Myocyte (in vitro differentiated cells): ENCODE results near the gene LIPH. TPM values are rescaled to one million over a fixed set of nuclear protein-coding genes. Genes with fewer than 3 reads are reported as not detected.
"Not testable (repeated sequence)": the region's sequence is repeated elsewhere in the genome, so short reads cannot be mapped to it uniquely, and the experiment has no call there.

Source experiments
- DNase-seq: peaks from one replicate; pipeline ENCODE4 v3.0.0-alpha.2; 2012; ENCODE audit warnings: low read depth
- polyA plus RNA-seq: library from polyadenylated mRNA; unstranded; fragments of >200 nt; gene quantifications from one replicate; pipeline ENCODE4 v1.2.1, GENCODE V29; 2012; ENCODE audit warnings: missing spikeins
- total RNA-seq: library from RNA; depleted of rRNA; stranded (reverse); fragments of >200 nt; gene quantifications from 2 replicates; pipeline ENCODE4 v1.2.3, GENCODE V29; 2014

The LIPH gene
- total RNA-seq, result not detected in 2 replicates
- 0.11 TPM for polyA plus RNA-seq

DNA sequence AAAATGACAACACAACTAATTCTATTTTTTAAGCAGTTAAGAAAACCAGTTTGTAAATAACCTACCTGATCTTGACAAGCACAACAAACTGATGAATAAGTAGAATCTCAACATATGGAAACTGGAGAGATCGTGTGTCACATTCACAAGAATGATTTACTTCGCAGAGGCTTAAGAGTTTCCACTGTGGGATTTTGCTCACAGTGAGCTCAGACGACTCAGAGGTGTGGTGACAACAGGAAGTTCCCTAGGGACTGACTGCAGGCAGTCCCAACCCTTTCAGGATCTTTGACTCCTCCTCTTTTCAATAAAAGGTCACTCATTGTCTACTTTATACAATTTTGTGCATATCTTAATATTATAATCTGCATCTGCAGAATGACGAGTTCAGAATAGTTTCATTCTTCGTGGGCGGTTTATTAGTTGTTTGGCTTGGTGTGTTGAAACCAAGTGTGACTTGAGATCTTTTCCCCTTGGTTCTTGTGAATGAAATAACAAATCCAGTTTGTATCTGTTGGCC, at the start of gene LIPH:
LIPH (minus strand) TSS at position 231 of the 520 bp plus-strand sequence; CDS start at position 114, 117 bp downstream.
- DNase-seq, result peak; percentile 30

DNA sequence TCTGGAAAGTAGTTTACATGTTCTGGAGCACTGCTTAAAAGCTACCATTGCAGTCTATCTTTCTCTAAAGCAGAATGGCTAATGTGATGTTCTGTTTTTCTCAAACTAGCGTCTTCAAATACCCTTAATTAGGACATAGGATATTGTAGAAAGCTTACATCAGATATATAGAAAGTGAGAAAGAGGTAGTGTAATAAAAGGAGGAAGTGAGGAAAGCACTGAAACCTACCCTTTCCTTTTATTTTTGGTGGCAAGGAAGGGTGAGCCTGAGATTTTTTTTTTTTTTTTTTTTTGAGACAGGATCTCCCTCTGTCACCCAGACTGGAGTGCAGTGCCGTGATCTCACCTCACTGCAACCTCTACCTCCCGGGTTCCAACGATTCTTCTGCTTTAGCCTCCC, 43.1 kb upstream of the LIPH start:
- no peak for DNase-seq

DNA sequence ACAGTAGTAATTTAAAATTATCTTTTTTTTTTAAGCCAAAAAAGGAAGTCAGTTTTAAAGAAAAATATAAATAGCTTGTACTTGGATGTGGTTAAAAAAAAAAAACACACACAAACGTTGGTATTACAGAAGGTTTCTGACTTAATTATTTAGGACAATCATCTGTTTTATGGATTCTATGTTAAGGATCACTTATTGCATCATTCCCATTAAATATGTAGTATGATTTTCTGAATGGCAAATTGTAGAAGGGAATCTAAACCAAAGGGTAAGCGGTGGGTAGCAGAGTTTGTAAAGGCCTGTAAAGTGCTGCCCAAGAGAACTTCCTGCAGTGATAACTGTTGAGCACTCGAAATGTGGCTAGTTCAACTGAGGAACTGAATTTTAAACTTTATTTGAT, 41.7 kb upstream of the LIPH start:
- no peak for DNase-seq

DNA sequence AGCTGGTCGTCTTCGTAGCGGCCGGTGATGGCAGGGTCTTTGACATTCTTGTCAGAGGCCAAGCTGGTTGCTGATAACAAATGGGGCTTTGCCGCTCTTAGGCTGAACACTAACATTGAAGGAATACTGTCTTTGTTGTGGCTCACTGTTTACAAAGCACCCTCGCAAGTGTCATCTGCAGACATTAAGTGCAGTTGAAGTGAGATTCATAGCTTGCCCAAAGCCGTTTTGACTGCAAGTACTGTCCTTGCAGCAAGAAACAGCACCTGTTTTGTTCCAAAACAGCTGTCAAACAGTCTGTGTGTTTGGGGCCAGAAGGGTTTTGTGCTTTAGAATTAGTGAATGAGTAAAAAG, 34.3 kb upstream of the LIPH start:
- peak; percentile 45 for DNase-seq

DNA sequence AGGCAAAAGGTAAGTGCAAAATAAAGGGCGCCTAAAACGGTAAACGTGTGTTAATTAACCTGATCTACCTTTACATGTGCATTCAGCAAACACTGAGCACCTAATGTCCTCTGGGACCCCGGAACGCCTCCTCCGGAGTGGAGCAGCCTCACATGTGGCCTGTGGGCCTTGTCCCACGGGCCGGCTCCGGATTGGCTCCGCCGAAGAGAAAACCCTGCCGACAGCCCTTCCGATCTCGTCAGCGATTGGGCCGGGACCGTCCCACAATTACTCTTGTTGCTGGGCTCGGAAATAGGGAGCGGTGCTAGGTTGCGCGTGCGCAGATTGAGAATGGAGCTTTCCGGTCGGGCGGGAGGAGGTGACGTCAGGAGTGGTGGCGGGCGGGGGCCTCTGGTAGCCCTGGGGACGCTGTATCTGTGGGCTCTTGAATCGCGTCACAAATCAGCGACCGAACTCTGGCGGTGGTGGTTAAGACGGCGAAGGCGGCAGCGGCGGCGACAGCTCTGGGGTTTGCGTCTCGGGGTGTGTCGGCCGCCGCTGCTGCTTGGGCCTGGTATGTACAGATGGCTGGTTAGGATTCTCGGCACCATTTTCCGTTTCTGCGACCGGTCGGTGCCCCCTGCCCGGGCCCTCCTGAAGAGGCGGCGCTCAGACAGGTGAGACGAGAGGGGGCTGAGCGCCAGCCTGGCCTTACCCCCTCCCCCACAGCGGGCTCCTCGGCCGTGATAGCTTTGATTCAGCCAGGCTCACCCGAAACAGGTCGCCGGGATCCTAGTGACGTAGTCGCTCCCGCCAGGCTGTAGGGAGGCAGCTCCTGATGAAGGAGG, 33.7 kb upstream of the LIPH start, which contains the start of gene SENP2:
SENP2 (plus strand) TSS at position 437 of the 827 bp plus-strand sequence; CDS start at position 556, 119 bp downstream.
- peak; percentile 100 for DNase-seq

DNA sequence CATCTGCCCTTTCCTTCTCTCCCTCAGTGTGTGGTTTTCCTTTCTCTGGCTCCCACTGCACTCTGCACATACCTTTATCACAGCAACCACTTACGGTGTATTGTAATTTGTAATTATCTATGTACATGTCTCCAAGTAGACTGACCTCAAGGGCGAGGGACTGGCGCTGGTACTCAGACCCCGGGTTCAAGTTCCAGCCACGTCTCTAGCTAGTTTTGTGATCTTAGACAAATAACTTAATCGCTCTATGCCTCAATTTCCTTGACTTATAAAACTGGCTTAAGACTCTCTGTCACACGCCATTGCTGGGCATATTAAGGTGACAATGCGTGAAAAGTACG, 33.1 kb upstream of the LIPH start:
- DNase-seq, result no peak

DNA sequence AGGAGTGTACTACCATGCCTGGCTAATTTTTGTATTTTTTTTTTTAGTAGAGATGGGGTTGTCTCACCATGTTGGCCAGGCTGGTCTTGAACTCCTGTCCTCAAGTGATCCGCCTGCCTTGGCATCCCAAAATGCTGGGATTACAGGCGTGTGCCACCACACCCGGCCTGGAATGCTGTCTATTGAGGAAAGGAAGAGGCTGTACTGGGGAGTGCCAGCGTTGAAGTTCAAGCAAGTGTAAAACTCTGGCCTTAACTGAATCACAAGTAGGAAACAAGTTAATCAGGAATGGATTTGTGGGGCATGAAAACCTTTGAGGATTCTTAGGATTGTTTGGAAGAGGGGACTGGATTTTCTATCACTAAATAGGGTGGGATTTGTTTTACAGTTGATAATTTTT, 32.3 kb upstream of the LIPH start:
- DNase-seq, result no peak

DNA sequence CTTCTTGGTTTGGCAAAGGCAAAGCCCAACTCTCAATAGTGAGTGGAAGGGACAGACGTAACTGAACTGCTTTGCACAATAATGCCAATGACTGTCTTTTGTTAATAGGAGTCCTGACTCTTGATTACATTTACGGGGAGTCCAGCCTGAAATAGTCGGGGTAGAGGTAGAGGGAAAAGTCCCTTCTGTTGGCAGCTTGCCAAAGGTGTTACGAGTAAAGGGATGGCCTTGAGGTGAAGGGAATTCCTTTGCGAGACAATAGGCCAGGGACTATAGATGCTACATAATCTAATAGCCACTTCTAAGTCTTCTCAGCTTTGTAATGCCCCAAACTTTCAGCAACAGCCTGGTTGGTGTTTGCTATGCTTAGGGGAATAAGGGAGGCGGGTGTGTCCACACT, 31.5 kb upstream of the LIPH start:
- no peak for DNase-seq

DNA sequence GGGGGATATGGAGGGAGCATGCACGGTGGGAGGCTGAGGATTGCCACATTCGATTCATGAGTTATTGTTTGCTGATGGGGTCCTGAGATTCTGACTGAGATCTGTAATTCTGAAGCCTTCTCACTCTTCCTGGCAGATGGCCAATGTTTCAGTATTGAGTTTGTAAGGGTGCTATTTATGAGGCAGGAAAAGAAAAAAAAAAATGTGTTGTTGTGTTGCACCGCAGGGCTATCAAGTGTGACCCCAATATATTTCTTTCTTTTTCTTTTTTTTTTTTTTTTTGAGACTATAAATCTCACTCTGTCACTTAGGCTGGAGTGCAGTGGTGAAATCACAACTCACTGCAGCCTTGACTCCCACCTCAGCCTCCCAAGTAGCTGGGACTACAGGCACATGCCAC, 30.5 kb upstream of the LIPH start:
- no peak for DNase-seq

DNA sequence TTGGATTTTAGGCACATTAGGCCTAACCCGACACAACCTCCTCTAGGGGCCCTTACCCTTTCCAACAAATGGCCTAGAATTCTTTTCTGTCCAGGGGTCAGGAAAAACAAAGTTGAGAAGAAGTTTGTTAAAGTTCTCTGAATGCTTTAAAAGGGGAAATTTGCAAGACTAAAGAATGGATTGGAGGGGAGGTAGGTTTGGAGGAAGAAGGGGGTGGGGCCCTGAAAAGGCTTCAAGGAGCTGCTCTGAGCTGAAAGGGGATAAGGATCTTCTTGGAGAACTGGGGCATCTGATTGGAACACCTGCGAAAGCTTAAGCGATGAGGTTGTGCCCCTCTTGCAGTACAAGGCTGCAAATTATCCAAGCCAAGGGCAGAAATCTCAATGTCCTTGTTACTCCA, 29.8 kb upstream of the LIPH start:
- DNase-seq, result no peak

DNA sequence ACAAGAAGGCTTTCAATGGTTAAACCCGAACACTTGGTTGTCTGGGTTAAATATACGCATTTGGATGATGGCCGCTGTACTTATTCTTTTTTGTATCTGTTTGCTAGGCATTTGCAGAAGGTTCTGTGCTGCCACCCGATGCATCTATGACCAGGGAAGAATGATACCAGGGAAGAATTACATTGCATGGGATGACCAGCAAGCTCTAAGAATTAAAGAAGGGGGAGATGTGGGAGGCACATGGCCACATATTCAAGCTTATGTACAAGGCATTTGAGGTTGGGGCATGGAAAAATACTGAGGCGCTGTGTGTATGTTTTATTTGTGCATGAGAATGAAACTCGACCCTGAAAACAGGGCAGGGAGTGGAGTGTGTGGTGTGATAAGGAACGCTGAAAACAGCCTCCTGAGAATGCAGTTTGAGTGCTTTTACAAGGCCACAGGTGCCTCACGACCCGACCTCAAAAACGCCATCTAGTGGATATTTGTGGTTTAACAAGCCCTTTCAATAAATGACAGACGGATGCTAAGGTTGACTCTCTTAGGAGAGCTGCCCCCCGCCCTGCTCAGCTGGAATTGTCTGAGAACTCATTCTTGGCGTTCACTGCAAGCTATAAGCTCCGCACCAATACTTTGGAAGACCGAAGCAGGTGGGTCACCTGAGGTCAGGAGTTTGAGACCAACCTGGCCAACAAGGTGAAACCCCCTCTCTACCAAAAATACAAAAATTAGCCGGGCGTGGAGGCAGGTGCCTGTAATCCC, 22.9 kb upstream of the LIPH start:
- peak; percentile 84 for DNase-seq

DNA sequence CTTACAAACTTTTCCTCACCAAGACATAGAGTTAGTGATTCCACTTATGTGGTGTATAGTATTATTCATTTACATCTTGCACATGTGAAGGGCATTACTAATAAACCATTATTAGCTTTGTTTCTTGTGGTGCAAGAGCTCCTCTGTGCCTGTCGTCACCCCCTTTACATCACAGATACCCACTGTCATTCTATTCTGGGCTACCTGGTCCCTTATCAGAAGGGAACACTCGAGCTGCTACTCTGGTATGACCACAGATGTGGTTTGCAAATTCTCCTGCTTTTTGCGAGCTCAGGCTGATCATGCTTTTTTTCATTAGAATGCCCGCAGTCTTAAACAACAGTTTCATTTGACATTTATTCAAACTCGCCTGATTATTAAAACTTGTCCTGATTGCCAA, 19.8 kb upstream of the LIPH start:
- DNase-seq, result no peak

DNA sequence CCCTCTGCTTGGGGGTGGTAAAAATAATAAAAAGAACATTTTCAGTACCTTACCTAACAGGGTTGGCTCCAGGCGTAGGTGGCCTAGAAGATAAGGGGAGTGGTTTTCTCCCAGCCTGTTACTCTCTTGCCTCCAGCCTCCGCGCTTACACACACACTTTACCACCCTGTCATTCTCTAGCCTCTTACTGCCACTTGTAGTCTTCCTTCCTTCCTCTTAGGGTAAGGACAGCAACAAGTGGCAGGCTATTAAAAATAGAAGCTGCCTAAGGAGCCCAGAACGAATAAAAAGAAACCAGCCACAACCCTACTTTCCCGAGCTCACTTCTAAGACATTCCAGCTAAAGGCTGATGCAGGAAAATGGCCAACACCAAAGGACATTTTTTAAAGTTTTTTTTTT, 9.6 kb upstream of the LIPH start:
- DNase-seq, result peak; percentile 52

DNA sequence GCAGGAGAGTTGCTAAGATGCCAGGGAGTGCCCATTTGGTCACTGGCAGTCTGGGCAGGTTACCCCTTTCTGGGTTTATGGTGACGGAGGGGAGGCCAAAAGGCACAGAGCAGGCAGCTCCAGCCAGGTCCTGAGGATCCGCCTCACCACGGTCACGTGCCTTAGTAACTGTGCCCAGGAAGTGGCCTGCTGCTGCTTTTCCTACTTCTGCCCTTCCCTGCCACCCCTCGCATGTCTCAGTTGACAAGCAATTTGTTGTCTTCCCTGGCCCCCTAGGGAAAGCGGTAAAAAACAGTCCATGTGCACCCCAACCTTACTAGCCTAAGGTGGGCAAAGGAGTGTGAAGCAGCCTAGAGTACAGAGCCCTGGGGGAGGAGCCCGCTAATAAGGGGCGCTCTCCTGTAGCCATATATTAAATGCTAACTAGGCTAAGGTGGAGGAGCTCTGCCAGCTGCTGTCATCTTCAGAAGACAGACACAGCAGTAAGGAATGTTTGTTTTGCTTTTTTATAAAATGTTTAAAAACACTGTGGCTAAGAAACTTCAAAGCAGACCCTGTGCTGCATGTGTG, 9.1 kb upstream of the LIPH start:
- peak; percentile 34 for DNase-seq

DNA sequence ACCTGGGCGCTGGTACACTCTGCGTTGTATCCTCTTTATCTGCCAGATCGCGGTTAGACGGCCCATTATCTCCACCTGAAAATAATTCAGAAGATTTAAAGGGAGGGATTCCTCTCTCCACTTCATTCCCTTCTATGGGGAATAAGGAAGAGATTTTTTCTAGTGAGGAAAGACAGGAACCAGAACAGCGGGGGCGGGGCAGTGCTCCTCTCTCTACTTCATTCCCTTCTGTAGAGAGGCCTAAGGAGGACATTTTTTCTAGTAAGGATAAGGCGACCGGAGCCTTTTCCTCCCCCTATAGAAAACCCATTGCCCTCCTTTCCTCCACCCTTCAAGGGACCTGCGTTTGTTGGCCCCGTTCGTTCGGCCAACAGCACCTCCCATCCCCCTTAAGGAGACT, 8.3 kb upstream of the LIPH start:
- DNase-seq, result no peak

DNA sequence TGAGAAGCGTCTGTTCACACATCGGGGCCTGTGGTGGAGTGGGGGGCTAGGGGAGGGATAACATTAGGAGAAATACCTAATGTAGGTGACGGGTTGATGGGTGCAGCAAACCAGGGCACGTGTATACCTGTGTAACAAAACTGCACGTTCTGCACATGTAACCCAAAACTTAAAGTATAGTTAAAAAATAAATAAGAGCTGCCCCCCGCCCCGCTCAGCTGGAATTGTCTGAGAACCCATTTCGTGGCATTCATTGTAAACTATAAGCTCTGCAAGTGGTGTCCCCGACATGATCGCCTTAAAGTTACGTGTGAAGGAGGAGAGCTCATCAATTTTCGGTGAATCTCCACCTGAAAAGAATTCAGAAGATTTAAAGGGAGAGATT, 7.3 kb upstream of the LIPH start:
- no peak for DNase-seq

DNA sequence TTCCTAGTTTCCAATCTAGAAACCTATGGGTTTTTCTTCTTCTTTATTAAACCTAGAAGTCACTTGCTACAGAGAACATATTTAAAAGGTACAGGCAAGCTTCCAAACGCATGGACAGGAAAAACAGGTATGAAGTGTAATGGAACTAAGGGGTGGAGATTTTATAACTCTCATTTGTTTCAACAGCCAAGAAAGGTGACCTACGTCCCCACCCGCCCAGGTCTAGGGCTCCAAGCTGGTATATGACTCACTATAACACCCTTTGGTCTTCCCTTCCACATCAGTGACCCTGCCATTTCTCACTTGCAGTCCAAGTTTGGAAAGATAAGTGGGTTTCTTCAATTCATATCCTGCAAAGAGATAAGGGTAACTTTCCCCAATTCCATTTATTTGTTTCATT, 6.0 kb upstream of the LIPH start:
- peak; percentile 14 for DNase-seq

DNA sequence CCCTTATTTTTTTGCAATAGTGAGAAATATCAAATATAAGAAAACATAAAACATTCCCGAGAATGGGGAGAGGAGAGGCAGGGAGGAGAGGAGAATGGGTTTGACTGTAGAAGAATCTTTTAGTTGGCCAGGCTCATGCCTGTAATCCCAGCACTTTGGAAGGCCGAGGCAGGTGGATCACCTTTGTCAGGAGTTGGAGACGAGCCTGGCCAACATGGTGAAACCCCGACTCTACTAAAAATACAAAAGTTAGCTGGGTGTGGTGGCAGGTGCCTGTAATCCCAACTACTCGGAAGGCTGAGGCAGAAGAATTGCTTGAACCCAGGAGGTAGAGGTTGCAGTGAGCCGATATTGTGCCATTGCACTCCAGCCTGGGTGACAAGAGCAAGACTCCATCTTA, 4.3 kb upstream of the LIPH start:
- not testable (repeated sequence) for DNase-seq

DNA sequence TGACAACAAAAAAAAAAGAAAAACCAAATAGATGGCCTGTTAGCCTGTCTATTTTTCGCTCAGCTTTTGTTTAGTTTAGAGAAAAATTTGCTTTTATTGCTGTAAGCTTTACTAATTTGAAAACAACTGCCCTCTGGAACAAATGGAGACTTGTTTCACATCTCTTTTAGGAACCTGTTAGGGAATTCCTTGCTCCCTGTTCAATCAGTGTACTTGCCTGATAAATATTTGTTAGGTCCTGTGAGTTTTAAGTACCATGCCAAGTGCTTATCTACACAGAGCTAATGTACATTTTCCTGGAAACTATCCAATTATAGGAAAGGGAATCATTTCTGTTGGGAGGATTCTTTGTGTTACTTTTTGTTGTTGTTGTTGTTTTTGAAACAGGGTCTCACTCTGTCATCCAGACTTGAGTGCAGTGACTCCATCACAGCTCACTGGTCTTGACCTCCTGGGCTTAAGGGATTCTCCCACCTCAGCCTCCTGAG, 3.5 kb upstream of the LIPH start:
- DNase-seq, result no peak

DNA sequence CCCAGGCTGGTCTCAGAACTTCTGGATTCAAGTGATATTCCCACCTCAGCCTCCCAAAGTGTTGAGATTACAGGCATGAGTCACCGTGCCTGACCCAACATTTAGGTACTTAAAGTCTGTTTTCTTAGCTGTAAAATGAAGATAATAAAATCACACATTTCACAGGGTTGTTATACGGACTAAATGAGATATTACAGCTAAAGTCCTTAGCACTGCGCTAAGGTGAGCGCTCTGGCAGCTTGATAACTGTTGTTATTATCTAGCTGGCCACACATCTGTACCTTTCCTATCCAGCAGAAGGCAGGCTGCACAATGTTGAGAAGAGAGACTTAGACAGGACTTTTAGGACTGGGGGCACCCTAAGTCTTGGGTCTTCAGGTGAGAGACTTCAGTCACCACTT, 2.7 kb upstream of the LIPH start:
- no peak for DNase-seq

DNA sequence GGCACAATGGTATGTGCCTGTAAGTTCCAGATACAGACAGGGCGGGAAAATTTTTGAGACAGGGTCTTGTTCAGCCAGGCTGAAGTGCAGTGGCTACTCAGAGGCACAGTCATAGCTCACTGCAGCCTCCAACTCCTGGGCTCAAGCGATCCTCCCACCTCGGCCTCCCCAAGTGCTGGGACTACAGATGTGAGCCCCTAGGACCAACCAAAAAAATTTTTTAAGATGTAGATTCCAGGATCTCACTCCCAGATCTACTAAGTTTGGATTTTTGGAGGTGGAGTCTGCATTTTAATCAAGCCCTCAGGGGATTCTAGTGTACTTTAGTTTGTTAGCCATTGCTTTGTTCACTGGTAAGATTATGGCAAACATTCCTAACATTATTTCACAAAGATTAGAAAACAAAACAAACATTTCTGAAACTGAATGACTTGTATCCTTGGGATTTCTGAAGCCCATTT, 2.7 kb downstream of the LIPH start:
- DNase-seq, result no peak

DNA sequence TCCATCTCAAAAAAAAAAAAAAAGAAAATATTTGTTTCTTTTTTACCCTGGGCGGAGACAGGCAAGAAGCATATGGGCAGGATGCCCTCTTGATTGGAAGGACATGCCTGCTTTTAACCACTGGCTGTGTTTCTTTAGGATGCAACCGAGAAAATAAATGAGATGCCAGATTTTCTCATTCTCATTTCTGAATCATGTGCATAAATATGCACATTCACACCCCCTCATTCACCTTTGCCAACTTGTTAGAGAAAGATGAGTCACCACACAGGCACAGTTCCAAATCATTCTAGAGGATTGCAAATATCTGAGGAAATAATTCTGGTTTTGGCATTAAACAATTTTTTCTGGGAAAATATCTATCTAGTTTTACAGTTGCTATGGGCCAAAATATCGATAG, 3.3 kb downstream of the LIPH start:
- DNase-seq, result peak; percentile 81
